ENCODE measurements around the gene CFL2.

DNA sequence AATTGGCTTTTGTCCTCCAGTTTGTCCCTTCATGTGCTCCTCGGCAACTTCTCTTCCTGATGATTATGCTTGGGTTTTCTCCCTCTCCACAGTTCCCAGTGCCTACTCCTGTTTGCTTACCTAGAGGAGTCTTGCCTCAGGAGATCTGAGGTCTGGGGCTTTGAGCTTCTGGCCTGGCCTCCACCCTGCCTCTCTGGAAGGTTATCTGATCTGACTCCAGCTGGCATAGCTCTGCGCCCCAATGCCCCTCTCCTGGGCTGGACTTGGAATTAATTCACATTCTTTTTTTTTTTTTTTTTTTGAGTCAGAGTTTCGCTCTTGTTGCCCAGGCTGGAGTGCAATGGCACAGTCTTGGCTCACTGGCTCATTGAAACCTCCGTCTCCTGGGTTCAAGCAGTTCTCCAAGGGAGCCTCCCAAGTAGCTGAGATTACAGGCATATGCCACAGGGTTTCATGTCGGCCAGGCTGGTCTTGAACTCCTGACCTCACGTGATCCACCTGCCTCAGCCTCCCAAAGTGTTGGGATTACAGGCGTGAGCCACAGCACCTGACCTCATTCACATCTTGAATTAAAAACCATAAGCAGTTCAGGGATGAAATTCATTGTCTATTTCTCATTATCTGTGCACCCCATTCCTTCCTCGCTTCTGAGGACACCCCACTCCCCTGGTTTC, 33.5 kb downstream of the CFL2 start:
- TF ChIP-seq, protein P1, sequence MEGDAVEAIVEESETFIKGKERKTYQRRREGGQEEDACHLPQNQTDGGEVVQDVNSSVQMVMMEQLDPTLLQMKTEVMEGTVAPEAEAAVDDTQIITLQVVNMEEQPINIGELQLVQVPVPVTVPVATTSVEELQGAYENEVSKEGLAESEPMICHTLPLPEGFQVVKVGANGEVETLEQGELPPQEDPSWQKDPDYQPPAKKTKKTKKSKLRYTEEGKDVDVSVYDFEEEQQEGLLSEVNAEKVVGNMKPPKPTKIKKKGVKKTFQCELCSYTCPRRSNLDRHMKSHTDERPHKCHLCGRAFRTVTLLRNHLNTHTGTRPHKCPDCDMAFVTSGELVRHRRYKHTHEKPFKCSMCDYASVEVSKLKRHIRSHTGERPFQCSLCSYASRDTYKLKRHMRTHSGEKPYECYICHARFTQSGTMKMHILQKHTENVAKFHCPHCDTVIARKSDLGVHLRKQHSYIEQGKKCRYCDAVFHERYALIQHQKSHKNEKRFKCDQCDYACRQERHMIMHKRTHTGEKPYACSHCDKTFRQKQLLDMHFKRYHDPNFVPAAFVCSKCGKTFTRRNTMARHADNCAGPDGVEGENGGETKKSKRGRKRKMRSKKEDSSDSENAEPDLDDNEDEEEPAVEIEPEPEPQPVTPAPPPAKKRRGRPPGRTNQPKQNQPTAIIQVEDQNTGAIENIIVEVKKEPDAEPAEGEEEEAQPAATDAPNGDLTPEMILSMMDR (IDR thresholded peaks at IDR 0.05) = no peak
- TF ChIP-seq POLR2A (IDR thresholded peaks at IDR 0.05) = no peak
- no peak for TF ChIP-seq EP300 (IDR thresholded peaks at IDR 0.05)

Measured in gastroesophageal sphincter (tissue), 3 donors.